GM18520 (cell line): Measurements from ENCODE around the gene CMSS1.
"Not testable (repeated sequence)": the region's sequence is repeated elsewhere in the genome, so short reads cannot be mapped to it uniquely, and the experiment has no call there.

ENCODE experiments used
- ATAC-seq: cut with Tn5 transposase; IDR thresholded peaks from one replicate; pipeline ENCODE4 v1.9.1; 2021; ENCODE audit not compliant: unreplicated experiment

The CMSS1 gene

GRCh38 chr3:100206687-100207086, 389.0 kb downstream of the CMSS1 start:
- ATAC-seq, result no peak

GRCh38 chr3:100207886-100208285, 390.2 kb downstream of the CMSS1 start:
- ATAC-seq, result no peak

- no peak for ATAC-seq
These were observed 391.5 kb downstream of the CMSS1 start for GRCh38 chr3:100209169-100209568.

GRCh38 chr3:100209948-100210771, 392.5 kb downstream of the CMSS1 start:
- peak; percentile 94 for ATAC-seq

GRCh38 chr3:100210772-100211135, 393.1 kb downstream of the CMSS1 start:
- no peak for ATAC-seq

- no peak for ATAC-seq
These were observed 396.4 kb downstream of the CMSS1 start for GRCh38 chr3:100213891-100214573.

- no peak for ATAC-seq
These were observed 396.9 kb downstream of the CMSS1 start for GRCh38 chr3:100214574-100214964.

GRCh38 chr3:100216713-100217112, 399.1 kb downstream of the CMSS1 start:
- no peak for ATAC-seq

GRCh38 chr3:100221159-100221558, 403.5 kb downstream of the CMSS1 start:
- ATAC-seq, result no peak

GRCh38 chr3:100225193-100225592, 407.5 kb downstream of the CMSS1 start:
- ATAC-seq, result no peak

GRCh38 chr3:100225883-100226282, 408.2 kb downstream of the CMSS1 start:
- no peak for ATAC-seq

- no peak for ATAC-seq
These were observed 409.2 kb downstream of the CMSS1 start for GRCh38 chr3:100226712-100227429.

GRCh38 chr3:100227511-100227921, 409.9 kb downstream of the CMSS1 start:
- no peak for ATAC-seq

- no peak for ATAC-seq
These were observed 410.6 kb downstream of the CMSS1 start for GRCh38 chr3:100228247-100228646.

- ATAC-seq, result not testable (repeated sequence)
These were observed 411.5 kb downstream of the CMSS1 start for GRCh38 chr3:100229188-100229587.

- ATAC-seq, result no peak
These were observed 413.0 kb downstream of the CMSS1 start for GRCh38 chr3:100230710-100231109.
